ENCODE results near the gene AGBL4. TPM values are rescaled to one million over a fixed set of nuclear protein-coding genes. Genes with fewer than 3 reads are reported as not detected.

AGBL4 gene
- total RNA-seq, 4 donors from 2014 or later: 0.44 to 1.5 (median 1.2) TPM; not detected in 1

DNA sequence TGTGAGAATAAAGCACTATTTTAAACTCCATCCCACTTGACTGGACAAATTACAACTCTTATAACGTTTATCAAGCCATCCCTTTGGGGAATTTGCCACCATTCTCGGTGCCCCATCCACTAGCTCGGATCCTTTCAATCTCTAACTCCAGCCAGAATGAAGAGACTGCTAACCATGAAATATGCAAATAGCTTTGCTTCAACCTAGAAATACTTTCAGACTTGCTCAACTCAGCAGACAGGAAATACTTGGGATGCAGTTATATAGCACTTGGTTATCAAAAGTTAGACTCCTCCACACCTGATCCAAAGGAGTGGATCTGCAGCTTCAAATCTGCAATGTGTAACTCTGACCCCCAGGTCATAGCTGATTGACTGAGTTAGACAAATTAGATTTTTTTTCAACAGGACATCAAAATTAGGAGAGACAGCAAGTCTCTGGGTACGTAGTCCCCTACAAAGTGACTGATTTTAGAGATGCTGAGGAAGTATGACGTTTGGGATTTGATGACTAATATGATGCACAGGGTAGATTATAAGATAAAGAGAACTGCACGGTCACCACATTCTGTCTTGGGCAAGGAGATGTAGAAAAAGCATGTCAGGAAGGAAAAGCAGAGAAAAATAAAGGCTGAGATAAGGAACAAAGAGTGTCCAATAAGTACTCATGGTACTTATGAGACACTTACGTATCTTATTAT, 496.0 kb downstream of the AGBL4 start:
- H3K27ac ChIP-seq: no peak overlapping the region
- TF ChIP-seq, protein P1, sequence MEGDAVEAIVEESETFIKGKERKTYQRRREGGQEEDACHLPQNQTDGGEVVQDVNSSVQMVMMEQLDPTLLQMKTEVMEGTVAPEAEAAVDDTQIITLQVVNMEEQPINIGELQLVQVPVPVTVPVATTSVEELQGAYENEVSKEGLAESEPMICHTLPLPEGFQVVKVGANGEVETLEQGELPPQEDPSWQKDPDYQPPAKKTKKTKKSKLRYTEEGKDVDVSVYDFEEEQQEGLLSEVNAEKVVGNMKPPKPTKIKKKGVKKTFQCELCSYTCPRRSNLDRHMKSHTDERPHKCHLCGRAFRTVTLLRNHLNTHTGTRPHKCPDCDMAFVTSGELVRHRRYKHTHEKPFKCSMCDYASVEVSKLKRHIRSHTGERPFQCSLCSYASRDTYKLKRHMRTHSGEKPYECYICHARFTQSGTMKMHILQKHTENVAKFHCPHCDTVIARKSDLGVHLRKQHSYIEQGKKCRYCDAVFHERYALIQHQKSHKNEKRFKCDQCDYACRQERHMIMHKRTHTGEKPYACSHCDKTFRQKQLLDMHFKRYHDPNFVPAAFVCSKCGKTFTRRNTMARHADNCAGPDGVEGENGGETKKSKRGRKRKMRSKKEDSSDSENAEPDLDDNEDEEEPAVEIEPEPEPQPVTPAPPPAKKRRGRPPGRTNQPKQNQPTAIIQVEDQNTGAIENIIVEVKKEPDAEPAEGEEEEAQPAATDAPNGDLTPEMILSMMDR (IDR thresholded peaks at IDR 0.05): no peak
- TF ChIP-seq POLR2A (IDR thresholded peaks at IDR 0.05): no peak
- no peak for TF ChIP-seq EP300 (IDR thresholded peaks at IDR 0.05)
- 76 to 84% methylated on average over 7 of the region's 7 CpGs for WGBS, 2 donors
- no peaks in the 10 kb centered on the region for H3K36me3 ChIP-seq
- no peaks in the 10 kb centered on the region for H3K9me3 ChIP-seq
- no peaks in the 10 kb centered on the region for H3K27me3 ChIP-seq
- no peaks in the 10 kb centered on the region for H3K4me1 ChIP-seq
- no peak overlapping the region for H3K4me3 ChIP-seq
- no peak for DNase-seq (ENCODE audit: low spot score in 2 of 2)

DNA sequence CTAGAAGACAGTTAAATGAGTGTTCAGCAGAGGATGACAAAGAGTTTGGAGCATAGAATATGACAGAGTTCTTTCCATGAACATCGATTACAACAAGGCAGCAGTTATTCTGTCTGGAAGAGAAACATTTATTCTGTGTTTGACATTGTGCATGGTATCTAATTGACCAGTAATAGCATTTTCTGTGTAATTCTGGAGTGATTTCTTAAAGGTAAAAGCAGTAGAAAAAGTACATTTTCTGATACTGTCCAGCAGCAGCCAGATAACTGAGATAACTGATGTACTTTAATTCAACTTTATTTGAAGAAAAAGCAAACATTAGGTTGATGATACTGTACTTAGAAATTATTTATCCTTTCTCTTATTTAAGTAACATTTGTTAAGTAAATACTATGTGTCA, 497.1 kb downstream of the AGBL4 start:
- 56 to 69% methylated on average over 1 of the region's 1 CpG for WGBS, 2 donors

DNA sequence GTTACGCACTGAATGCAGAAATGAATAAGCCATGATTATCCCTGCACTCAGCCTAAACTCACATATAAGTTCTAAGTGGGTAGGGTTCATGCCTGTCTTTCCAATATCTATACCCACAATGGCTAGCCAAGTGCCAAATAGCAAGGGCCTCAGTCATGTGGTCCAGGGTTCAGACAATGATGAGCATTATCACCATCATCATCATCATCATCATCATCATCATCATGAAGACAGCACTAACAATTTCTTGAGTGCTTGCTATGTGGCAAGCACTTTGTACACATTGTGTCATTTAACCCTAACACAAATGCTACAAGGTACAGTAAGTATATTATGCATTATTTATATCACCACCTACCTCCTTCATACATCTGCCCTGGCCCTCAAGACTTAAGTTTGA, 500.0 kb downstream of the AGBL4 start:
- 94 to 95% methylated on average over 1 of the region's 1 CpG for WGBS, 2 donors
- H3K27ac ChIP-seq: no peak overlapping the region
- DNase-seq (ENCODE audit: low spot score in 2 of 2): no peak
- TF ChIP-seq POLR2A (IDR thresholded peaks at IDR 0.05) (no peak), EP300 (IDR thresholded peaks at IDR 0.05) (no peak)
- TF ChIP-seq, protein P1 (IDR thresholded peaks at IDR 0.05): no peak
- no peaks in the 10 kb centered on the region for H3K36me3 ChIP-seq
- no peaks in the 10 kb centered on the region for H3K4me1 ChIP-seq
- no peaks in the 10 kb centered on the region for H3K27me3 ChIP-seq
- no peaks in the 10 kb centered on the region for H3K9me3 ChIP-seq
- no peak overlapping the region for H3K4me3 ChIP-seq

More for the DNA sequence above, 497.1 kb downstream of the AGBL4 start:
- Histone ChIP-seq H3K4me3 (no peak overlapping the region), H3K27ac (no peak overlapping the region), H3K27me3 (no peaks in the 10 kb centered on the region), H3K9me3 (no peaks in the 10 kb centered on the region), H3K36me3 (no peaks in the 10 kb centered on the region), H3K4me1 (no peaks in the 10 kb centered on the region)
- TF ChIP-seq EP300 (IDR thresholded peaks at IDR 0.05): no peak
- TF ChIP-seq, protein P1 (IDR thresholded peaks at IDR 0.05): no peak
- TF ChIP-seq POLR2A (IDR thresholded peaks at IDR 0.05): no peak
- DNase-seq (ENCODE audit: low spot score in 2 of 2): no peak

DNA sequence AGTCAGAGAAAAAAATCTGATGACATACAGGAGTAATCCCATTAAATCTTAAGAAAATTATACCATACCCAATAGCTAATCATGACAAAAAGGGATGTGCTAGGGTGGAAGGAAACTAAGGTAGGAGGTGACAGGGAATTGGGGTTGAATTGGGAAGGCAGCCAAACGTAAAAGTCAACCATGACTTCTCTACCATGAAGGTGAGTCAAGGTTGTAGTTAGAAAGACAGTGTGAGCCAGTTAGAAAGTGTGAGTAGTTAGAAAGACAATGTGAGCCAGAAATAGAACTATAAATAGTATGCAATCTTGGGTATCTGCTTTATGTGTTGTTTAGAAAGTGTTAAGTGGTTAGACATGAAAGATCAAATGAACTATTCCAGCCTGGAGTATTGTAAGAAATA, 556.8 kb downstream of the AGBL4 start:
- no peaks in the 10 kb centered on the region for H3K4me1 ChIP-seq
- TF ChIP-seq, protein P1 (IDR thresholded peaks at IDR 0.05): no peak
- TF ChIP-seq EP300 (IDR thresholded peaks at IDR 0.05): no peak
- no peak for TF ChIP-seq POLR2A (IDR thresholded peaks at IDR 0.05)
- no peak overlapping the region for H3K4me3 ChIP-seq
- H3K9me3 ChIP-seq: no peaks in the 10 kb centered on the region
- 55 to 71% methylated on average over 1 of the region's 1 CpG for WGBS, 2 donors
- H3K36me3 ChIP-seq: no peaks in the 10 kb centered on the region
- H3K27ac ChIP-seq: no peak overlapping the region
- H3K27me3 ChIP-seq: no peaks in the 10 kb centered on the region
- no peak for DNase-seq (ENCODE audit: low spot score in 2 of 2)

DNA sequence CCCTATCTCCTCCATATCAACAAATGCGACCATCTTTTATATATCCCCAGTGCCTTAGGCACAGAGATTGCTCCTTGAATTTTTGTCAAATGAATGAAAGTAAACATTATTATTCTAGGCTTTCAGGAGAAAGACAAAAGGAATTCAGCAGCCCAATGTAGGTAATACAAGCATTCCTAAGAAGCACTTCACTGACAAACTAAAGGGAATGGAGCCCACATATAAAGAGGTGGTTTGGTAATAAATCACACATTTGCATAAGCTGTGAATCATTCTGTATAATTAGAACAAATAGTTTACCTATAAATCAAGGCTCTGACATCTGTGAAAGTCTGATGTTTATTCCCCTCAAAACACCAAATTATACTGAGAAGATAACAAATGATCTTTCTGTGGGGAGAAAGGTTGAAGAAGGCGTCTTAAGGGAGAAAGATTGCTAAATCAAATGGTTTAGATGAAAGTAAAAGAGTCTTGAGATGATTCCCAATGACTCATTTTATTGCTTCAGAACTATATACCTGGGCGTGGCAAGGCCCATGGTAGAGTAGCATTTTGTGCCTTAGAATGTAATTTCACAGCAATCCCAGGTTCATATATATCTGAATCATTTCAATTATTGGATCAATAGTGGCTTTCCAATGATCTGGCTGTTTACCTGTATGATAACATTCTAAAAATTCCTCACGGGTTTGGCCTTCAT, 558.1 kb downstream of the AGBL4 start:
- no peak for DNase-seq (ENCODE audit: low spot score in 2 of 2)
- 71 to 84% methylated on average over 4 of the region's 4 CpGs for whole genome bisulfite sequencing, 2 donors
- TF ChIP-seq, protein P1 (IDR thresholded peaks at IDR 0.05): no peak
- TF ChIP-seq POLR2A (IDR thresholded peaks at IDR 0.05) (no peak), EP300 (IDR thresholded peaks at IDR 0.05) (no peak)

More for the DNA sequence above, 558.1 kb downstream of the AGBL4 start:
- H3K9me3 ChIP-seq: no peaks in the 10 kb centered on the region
- no peaks in the 10 kb centered on the region for H3K27me3 ChIP-seq
- H3K36me3 ChIP-seq: no peaks in the 10 kb centered on the region
- no peak overlapping the region for H3K4me3 ChIP-seq
- no peaks in the 10 kb centered on the region for H3K4me1 ChIP-seq
- H3K27ac ChIP-seq: no peak overlapping the region
